ENCODE data around the gene CALD1. TPM values are rescaled to one million over a fixed set of nuclear protein-coding genes. Genes with fewer than 3 reads are reported as not detected.
A peak's percentile ranks its signal among the peaks of the same experiment; 100 is the strongest.

The CALD1 gene
- total RNA-seq, 1 experiment from 2014 or later = 107 TPM

DNA sequence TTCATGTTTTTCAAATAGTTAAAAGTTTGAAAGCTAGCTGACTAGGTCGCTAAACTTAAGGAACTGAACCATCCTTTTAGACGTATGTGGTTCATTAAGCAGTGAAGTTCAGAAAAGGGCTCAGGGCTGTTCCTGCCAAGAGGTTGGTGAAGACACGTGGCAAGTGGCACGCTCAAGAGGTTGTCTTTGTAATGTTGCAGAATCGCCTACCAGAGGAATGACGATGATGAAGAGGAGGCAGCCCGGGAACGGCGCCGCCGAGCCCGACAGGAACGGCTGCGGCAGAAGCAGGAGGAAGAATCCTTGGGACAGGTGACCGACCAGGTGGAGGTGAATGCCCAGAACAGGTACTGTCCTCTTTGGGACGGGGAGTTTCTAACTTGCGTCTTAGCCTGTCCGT, 149.1 kb downstream of the CALD1 start:
- Histone ChIP-seq H3K79me1 (ENCODE audit: insufficient read depth, low read depth, low read length, poor library complexity, severe bottlenecking) (no peaks in the 10 kb centered on the region), H4K91ac (ENCODE audit: insufficient read length, low read depth, low read length) (no peak overlapping the region)

More for the DNA sequence above, 149.1 kb downstream of the CALD1 start:
- Histone ChIP-seq H3K27me3 (ENCODE audit: insufficient read depth, low read length) (no peaks in the 10 kb centered on the region), H2BK20ac (ENCODE audit: low read depth, low read length, poor library complexity, severe bottlenecking) (no peak overlapping the region), H3T11ph (ENCODE audit: low read length) (no peak overlapping the region), H2BK5ac (ENCODE audit: insufficient read length, low read length) (no peak overlapping the region), H3K79me2 (ENCODE audit: insufficient read depth, low read length) (no peaks in the 10 kb centered on the region), H3K14ac (ENCODE audit: insufficient read depth, low read length) (no peak overlapping the region), H2BK12ac (ENCODE audit: insufficient read length, low read depth, low read length) (no peak overlapping the region), H3K9me3 (ENCODE audit: control insufficient read depth, low read depth, low read length) (no peaks in the 10 kb centered on the region), H2AK5ac (ENCODE audit: insufficient read length, low read length) (no peak overlapping the region), H4K5ac (ENCODE audit: insufficient read length, low read depth, low read length) (no peak overlapping the region), H2BK15ac (ENCODE audit: low read depth, low read length) (no peak overlapping the region), H4K8ac (replicated peaks; ENCODE audit: insufficient read length, low read depth, low read length) (no peak overlapping the region), H3K18ac (ENCODE audit: insufficient read length, low read depth, low read length) (no peak overlapping the region), H3K4me2 (ENCODE audit: insufficient read depth, insufficient read length, low read length) (no peak overlapping the region), H3K9ac (ENCODE audit: extremely low read depth, insufficient read length, low read length) (no peak overlapping the region), H3K56ac (ENCODE audit: insufficient read length, low read depth, low read length) (no peak overlapping the region), H2BK120ac (ENCODE audit: low read depth, low read length, poor library complexity, severe bottlenecking) (no peak overlapping the region), H3K23ac (ENCODE audit: insufficient read length, low read depth, low read length) (no peak overlapping the region), H4K20me1 (ENCODE audit: control insufficient read depth, insufficient read depth, insufficient read length) (no peaks in the 10 kb centered on the region), H3K4ac (ENCODE audit: low read depth, low read length) (no peak overlapping the region), H3K23me2 (ENCODE audit: insufficient read length, low read depth, low read length, poor library complexity, severe bottlenecking) (no peaks in the 10 kb centered on the region), H3K4me1 (ENCODE audit: insufficient read depth, low read length) (no peaks in the 10 kb centered on the region), H2AFZ (ENCODE audit: low read length) (no peak overlapping the region), H3K27ac (ENCODE audit: insufficient read length, low read depth, low read length) (no peak overlapping the region)
- H3K27ac Mint-ChIP-seq = peak overlapping the region in 2 of 3 experiments; percentile 22 to 84; a peak in 3 of 7 replicates
- no peaks in the 10 kb centered on the region for H3K9me3 Mint-ChIP-seq
- peaks cover 7% of the 10 kb centered on the region in 2 experiments; a peak in 2 of 4 replicates for H3K4me1 Mint-ChIP-seq
- no peaks in the 10 kb centered on the region for H3K27me3 Mint-ChIP-seq (ENCODE audit: low read depth)
- no peak for DNase-seq
- no CpG with 5 or more reads among the region's 18 CpGs for WGBS (ENCODE audit: extremely low coverage, insufficient read length, low lambda C conversion rate)
- H3K36me3 Mint-ChIP-seq (ENCODE audit: insufficient read depth in 1 of 3, low read depth in 3 of 3) = peaks cover 18 to 48% (median 46%) of the 10 kb centered on the region in 3 experiments; a peak in 6 of 7 replicates
- TF ChIP-seq, protein P1, sequence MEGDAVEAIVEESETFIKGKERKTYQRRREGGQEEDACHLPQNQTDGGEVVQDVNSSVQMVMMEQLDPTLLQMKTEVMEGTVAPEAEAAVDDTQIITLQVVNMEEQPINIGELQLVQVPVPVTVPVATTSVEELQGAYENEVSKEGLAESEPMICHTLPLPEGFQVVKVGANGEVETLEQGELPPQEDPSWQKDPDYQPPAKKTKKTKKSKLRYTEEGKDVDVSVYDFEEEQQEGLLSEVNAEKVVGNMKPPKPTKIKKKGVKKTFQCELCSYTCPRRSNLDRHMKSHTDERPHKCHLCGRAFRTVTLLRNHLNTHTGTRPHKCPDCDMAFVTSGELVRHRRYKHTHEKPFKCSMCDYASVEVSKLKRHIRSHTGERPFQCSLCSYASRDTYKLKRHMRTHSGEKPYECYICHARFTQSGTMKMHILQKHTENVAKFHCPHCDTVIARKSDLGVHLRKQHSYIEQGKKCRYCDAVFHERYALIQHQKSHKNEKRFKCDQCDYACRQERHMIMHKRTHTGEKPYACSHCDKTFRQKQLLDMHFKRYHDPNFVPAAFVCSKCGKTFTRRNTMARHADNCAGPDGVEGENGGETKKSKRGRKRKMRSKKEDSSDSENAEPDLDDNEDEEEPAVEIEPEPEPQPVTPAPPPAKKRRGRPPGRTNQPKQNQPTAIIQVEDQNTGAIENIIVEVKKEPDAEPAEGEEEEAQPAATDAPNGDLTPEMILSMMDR (conservative IDR thresholded peaks at IDR 0.05) = no peak
- H3K4me3 Mint-ChIP-seq = no peak overlapping the region

All from H9 (cell line).